COR-L47 (cell line): ENCODE results near the gene CORO7.

Experiments used
- DNase-seq: peaks from one replicate; lab custom pipeline; 2025; lab: John Stamatoyannopoulos, UW

Gene CORO7

GRCh38 chr16:4306470-4307214 is 109.8 kb downstream of the CORO7 start:
- peak; percentile 49 for DNase-seq
